Measurements from ENCODE around the gene SRI. TPM values are rescaled to one million over a fixed set of nuclear protein-coding genes. Genes with fewer than 3 reads are reported as not detected.
"Not testable (repeated sequence)": the region's sequence is repeated elsewhere in the genome, so short reads cannot be mapped to it uniquely, and the experiment has no call there.

SRI gene
- 82.6 to 84.8 TPM (median 83.5 TPM) in 3 replicates for total RNA-seq

GRCh38 chr7:88219781-88220747 lies at the start of gene SRI:
SRI (minus strand) TSS chr7:88220038; CDS start chr7:88220026, 12 bp downstream.
- H3K9me3 Mint-ChIP-seq: no peaks in the 10 kb centered on the region
- H3K4me1 Mint-ChIP-seq: peaks cover 19% of the 10 kb centered on the region
- DNase-seq (ENCODE audit: low spot score in 2 of 2, unreplicated experiment in 2 of 2): peak; percentile 76 to 91
- peak; percentile 95 for TF ChIP-seq CTCF (IDR thresholded peaks at IDR 0.05; ENCODE audit: unreplicated experiment)
- peak within 1 kb of the TSS; percentile 99 for H3K27ac Mint-ChIP-seq
- no peaks in the 10 kb centered on the region for H3K27me3 Mint-ChIP-seq (ENCODE audit: low read depth)
- peak within 1 kb of the TSS; percentile 94 for H3K4me3 Mint-ChIP-seq
- no peaks in the 10 kb centered on the region for H3K36me3 Mint-ChIP-seq

GRCh38 chr7:88269586-88269985 lies 49.7 kb upstream of the SRI start:
- H3K9me3 Mint-ChIP-seq: peaks cover 5% of the 10 kb centered on the region
- DNase-seq (ENCODE audit: low spot score in 2 of 2, unreplicated experiment in 2 of 2): no peak
- H3K4me3 Mint-ChIP-seq: no peak overlapping the region
- TF ChIP-seq CTCF (IDR thresholded peaks at IDR 0.05; ENCODE audit: unreplicated experiment): no peak
- H3K36me3 Mint-ChIP-seq: peaks cover 4% of the 10 kb centered on the region
- peaks cover 6% of the 10 kb centered on the region for H3K4me1 Mint-ChIP-seq
- H3K27ac Mint-ChIP-seq: no peak overlapping the region
- H3K27me3 Mint-ChIP-seq (ENCODE audit: low read depth): no peaks in the 10 kb centered on the region

- no peak overlapping the region for H3K4me3 Mint-ChIP-seq
These were observed 49.0 kb upstream of the SRI start for GRCh38 chr7:88268858-88269257.

GRCh38 chr7:88268051-88268450 lies 48.2 kb upstream of the SRI start:
- Mint-ChIP-seq H3K36me3 (peaks cover 4% of the 10 kb centered on the region), H3K27me3 (ENCODE audit: low read depth) (no peaks in the 10 kb centered on the region), H3K9me3 (peaks cover 5% of the 10 kb centered on the region), H3K4me1 (peaks cover 10% of the 10 kb centered on the region), H3K27ac (no peak overlapping the region), H3K4me3 (no peak overlapping the region)
- DNase-seq (ENCODE audit: low spot score in 2 of 2, unreplicated experiment in 2 of 2): no peak
- TF ChIP-seq CTCF (IDR thresholded peaks at IDR 0.05; ENCODE audit: unreplicated experiment): no peak

More at GRCh38 chr7:88268858-88269257, 49.0 kb upstream of the SRI start:
- Mint-ChIP-seq H3K27me3 (ENCODE audit: low read depth) (no peaks in the 10 kb centered on the region), H3K36me3 (peaks cover 4% of the 10 kb centered on the region), H3K4me1 (peaks cover 8% of the 10 kb centered on the region), H3K27ac (no peak overlapping the region), H3K9me3 (peaks cover 5% of the 10 kb centered on the region)
- no peak for DNase-seq (ENCODE audit: low spot score in 2 of 2, unreplicated experiment in 2 of 2)
- TF ChIP-seq CTCF (IDR thresholded peaks at IDR 0.05; ENCODE audit: unreplicated experiment): no peak

- H3K27ac Mint-ChIP-seq: no peak overlapping the region
- no peaks in the 10 kb centered on the region for H3K27me3 Mint-ChIP-seq (ENCODE audit: low read depth)
- DNase-seq (ENCODE audit: low spot score in 2 of 2, unreplicated experiment in 2 of 2): no peak
- H3K9me3 Mint-ChIP-seq: peaks cover 9% of the 10 kb centered on the region
- H3K36me3 Mint-ChIP-seq: peaks cover 4% of the 10 kb centered on the region
- H3K4me3 Mint-ChIP-seq: no peak overlapping the region
- peaks cover 10% of the 10 kb centered on the region for H3K4me1 Mint-ChIP-seq
- no peak for TF ChIP-seq CTCF (IDR thresholded peaks at IDR 0.05; ENCODE audit: unreplicated experiment)
These were observed 47.6 kb upstream of the SRI start for GRCh38 chr7:88267421-88267820.

- peaks cover 14% of the 10 kb centered on the region for H3K9me3 Mint-ChIP-seq
- not testable (repeated sequence) for DNase-seq (ENCODE audit: low spot score in 2 of 2, unreplicated experiment in 2 of 2); H3K27me3 Mint-ChIP-seq (ENCODE audit: low read depth); H3K36me3 Mint-ChIP-seq; H3K4me3 Mint-ChIP-seq; H3K27ac Mint-ChIP-seq
- peaks cover 18% of the 10 kb centered on the region for H3K4me1 Mint-ChIP-seq
These were observed 45.1 kb upstream of the SRI start for GRCh38 chr7:88264987-88265386.
